WTC11 (cell line): ENCODE measurements around the gene PSMA7. TPM values are rescaled to one million over a fixed set of nuclear protein-coding genes. Genes with fewer than 3 reads are reported as not detected.

Experiments used
- ATAC-seq: fragments of 200-7000 bp; cut with Tn5 transposase; 2 replicates; pipeline ENCODE4 v1.10.0; 2021; ENCODE audit warnings: mild to moderate bottlenecking, moderate library complexity
- CTCF ChIA-PET: fragments of 300-600 bp; sonication (Branson Sonifier 250); formaldehyde crosslinking; loops from one replicate; lab custom pipeline; 2021; ENCODE audit warnings: antibody characterized with exemption; lab: Charles Lee
- POLR2A ChIA-PET: fragments of 350-600 bp; sonication (Branson Sonifier 250); formaldehyde crosslinking; loops from one replicate; lab custom pipeline; 2021; ENCODE audit warnings: antibody characterized with exemption; lab: Charles Lee
- DNase-seq: peaks from one replicate; pipeline ENCODE4 v3.0.0; 2021; ENCODE audit warnings: low spot score
- H3K27ac Mint-ChIP-seq: 2 replicates; pipeline ENCODE4 v1.8.0; 2021; ENCODE audit warnings: mixed read lengths
- H3K27me3 Mint-ChIP-seq: 2 replicates; pipeline ENCODE4 v1.8.0; 2021; ENCODE audit warnings: low read depth, mild to moderate bottlenecking, moderate library complexity, mixed read lengths
- H3K36me3 Mint-ChIP-seq: 2 replicates; pipeline ENCODE4 v1.8.0; 2021; ENCODE audit warnings: mixed read lengths
- H3K4me1 Mint-ChIP-seq: 2 replicates; pipeline ENCODE4 v1.8.0; 2022; ENCODE audit warnings: mixed read lengths
- H3K4me3 Mint-ChIP-seq: 2 replicates; pipeline ENCODE4 v1.8.0; 2021; ENCODE audit warnings: mild to moderate bottlenecking, moderate library complexity, mixed read lengths
- H3K9me3 Mint-ChIP-seq: 2 replicates; pipeline ENCODE4 v1.8.0; 2021; ENCODE audit warnings: mixed read lengths
- ESRRA ChIP-seq: sonication (generic); formaldehyde crosslinking; IDR thresholded peaks from 2 replicates; pipeline ENCODE4 v1.8.1; 2022; ENCODE audit warnings: mild to moderate bottlenecking, missing genetic modification reagents, borderline replicate concordance
- FOXP1 ChIP-seq: sonication (generic); formaldehyde crosslinking; IDR thresholded peaks from 2 replicates; pipeline ENCODE4 v1.8.0; 2022; ENCODE audit warnings: missing genetic modification reagents, mild to moderate bottlenecking, moderate library complexity, borderline replicate concordance
- JAZF1 ChIP-seq: fragments of 250-450 bp; sonication (Bioruptor Pico); IDR thresholded peaks from 2 replicates; pipeline ENCODE4 v1.9.0; 2021; ENCODE audit warnings: moderate library complexity, mild to moderate bottlenecking, inconsistent platforms
- SMAD3 ChIP-seq: sonication (generic); formaldehyde crosslinking; IDR thresholded peaks from 2 replicates; pipeline ENCODE4 v1.8.0; 2022; ENCODE audit warnings: missing genetic modification reagents, mild to moderate bottlenecking, borderline replicate concordance
- TEAD4 ChIP-seq: sonication (generic); formaldehyde crosslinking; IDR thresholded peaks from 2 replicates; pipeline ENCODE4 v1.8.0; 2022; ENCODE audit warnings: mild to moderate bottlenecking, missing genetic modification reagents
- ZBTB21 ChIP-seq: sonication (generic); formaldehyde crosslinking; IDR thresholded peaks from 2 replicates; pipeline ENCODE4 v1.8.1; 2023; ENCODE audit warnings: mild to moderate bottlenecking, missing genetic modification reagents, borderline replicate concordance
- ZNF121 ChIP-seq: sonication (generic); formaldehyde crosslinking; IDR thresholded peaks from 2 replicates; pipeline ENCODE4 v1.8.0; 2023; ENCODE audit warnings: missing genetic modification reagents
- total RNA-seq: library from RNA; stranded (reverse); gene quantifications from 3 replicates; pipeline ENCODE4 v1.2.3, GENCODE V29; 2021
- TF ChIP-seq, protein P1 (sequence below): sonication (generic); formaldehyde crosslinking; IDR thresholded peaks from 2 replicates; pipeline ENCODE4 v1.8.0; 2022; ENCODE audit warnings: mild to moderate bottlenecking, missing genetic modification reagents
- TF ChIP-seq, protein P2 (sequence below): sonication (generic); formaldehyde crosslinking; IDR thresholded peaks from 2 replicates; pipeline ENCODE4 v1.8.1; 2023; ENCODE audit warnings: mild to moderate bottlenecking, missing genetic modification reagents, moderate library complexity
- TF ChIP-seq, protein P3 (sequence below): sonication (generic); formaldehyde crosslinking; IDR thresholded peaks from 2 replicates; pipeline ENCODE4 v1.8.0; 2022; ENCODE audit warnings: mild to moderate bottlenecking, missing genetic modification reagents
- TF ChIP-seq, protein P4 (sequence below): sonication (generic); formaldehyde crosslinking; IDR thresholded peaks from 2 replicates; pipeline ENCODE4 v1.8.1; 2023; ENCODE audit warnings: mild to moderate bottlenecking, missing genetic modification reagents, borderline replicate concordance
- TF ChIP-seq, protein P5 (sequence below): fragments of 250-450 bp; sonication (Bioruptor Pico); IDR thresholded peaks from 2 replicates; pipeline ENCODE4 v1.8.0; 2021; ENCODE audit warnings: mild to moderate bottlenecking
- TF ChIP-seq, protein P6 (sequence below): fragments of 250-450 bp; sonication (Bioruptor Pico); IDR thresholded peaks from 2 replicates; pipeline ENCODE4 v1.9.0; 2021; ENCODE audit warnings: mild to moderate bottlenecking
- TF ChIP-seq, protein P7 (sequence below): fragments of 200-600 bp; IDR thresholded peaks from 2 replicates; pipeline ENCODE4 v1.8.0; 2022; ENCODE audit warnings: antibody characterized with exemption

PSMA7 gene
- total RNA-seq, 1 experiment from 2014 or later: 364 TPM

DNA sequence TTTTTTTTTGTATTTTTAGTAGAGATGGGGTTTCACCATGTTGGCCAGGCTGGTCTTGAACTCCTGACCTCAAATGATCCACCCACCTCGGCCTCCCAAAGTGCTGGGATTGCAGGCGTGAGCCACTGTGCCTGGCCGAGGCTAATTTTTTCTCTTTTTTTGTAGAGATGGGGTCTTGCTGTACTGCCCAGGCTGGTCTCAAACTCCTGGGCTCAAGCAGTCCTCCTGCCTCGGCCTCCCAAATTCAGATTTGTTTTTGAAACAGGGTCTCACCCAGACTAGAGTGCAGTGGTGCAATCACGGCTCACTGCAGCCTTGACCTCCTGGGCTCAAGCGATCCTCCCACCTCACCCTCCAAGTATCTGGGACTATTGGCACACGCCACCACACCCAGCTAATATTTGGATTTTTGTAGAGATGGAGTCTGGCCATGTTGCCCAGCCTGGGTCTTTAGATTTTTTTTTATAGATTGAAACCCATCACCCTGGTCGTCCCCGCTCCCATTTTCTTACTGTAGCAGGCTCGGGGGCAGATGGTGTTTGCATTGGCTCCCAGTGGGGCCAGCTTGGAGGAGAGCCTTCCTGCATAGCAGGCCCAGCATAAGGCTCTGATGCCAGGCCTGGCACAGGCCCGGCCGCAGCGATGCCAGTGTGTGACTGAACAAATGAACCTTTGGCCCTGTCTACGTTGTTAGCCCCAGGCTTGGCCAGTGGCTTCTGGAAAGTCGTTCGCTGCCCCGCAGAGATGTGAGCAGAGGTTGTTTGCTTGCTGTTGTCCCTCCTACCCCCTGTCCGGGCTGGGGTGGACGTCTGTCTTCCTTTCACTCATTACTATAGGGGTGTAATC is 35.3 kb upstream of the PSMA7 start:
- Mint-ChIP-seq H3K4me1 (peaks cover 10% of the 10 kb centered on the region), H3K27ac (no peak overlapping the region), H3K9me3 (no peaks in the 10 kb centered on the region), H3K36me3 (peaks cover 14% of the 10 kb centered on the region), H3K27me3 (no peaks in the 10 kb centered on the region), H3K4me3 (no peak overlapping the region)
- ATAC-seq: no peak
- TF ChIP-seq, protein P1, sequence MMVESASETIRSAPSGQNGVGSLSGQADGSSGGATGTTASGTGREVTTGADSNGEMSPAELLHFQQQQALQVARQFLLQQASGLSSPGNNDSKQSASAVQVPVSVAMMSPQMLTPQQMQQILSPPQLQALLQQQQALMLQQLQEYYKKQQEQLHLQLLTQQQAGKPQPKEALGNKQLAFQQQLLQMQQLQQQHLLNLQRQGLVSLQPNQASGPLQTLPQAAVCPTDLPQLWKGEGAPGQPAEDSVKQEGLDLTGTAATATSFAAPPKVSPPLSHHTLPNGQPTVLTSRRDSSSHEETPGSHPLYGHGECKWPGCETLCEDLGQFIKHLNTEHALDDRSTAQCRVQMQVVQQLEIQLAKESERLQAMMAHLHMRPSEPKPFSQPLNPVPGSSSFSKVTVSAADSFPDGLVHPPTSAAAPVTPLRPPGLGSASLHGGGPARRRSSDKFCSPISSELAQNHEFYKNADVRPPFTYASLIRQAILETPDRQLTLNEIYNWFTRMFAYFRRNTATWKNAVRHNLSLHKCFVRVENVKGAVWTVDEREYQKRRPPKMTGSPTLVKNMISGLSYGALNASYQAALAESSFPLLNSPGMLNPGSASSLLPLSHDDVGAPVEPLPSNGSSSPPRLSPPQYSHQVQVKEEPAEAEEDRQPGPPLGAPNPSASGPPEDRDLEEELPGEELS (CRISPR knock-in tag): no peak
- TF ChIP-seq ZNF121 (CRISPR knock-in tag): peak; percentile 74
- ChIA-PET POLR2A (no interaction called here), CTCF (no interaction called here)
- no peak for DNase-seq

DNA sequence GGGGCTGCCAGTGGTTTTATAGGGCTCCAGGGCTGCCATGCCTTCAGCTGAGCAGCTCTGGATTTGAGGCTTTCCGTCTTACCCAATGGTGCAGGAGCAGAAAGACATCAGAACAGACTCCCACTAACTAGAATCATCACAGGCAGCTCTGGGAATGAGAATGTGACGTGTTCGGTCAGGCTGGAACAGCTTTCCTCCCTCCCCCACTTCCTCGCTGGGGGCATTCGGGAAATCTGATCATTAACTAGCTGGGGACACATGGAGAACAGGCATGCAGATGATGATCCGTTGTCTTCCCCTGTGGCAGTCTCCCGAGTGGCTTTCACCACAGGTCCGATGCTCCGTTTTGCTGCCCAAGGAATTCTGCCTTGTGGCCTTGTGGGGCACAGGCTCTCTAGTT is 34.1 kb upstream of the PSMA7 start:
- Mint-ChIP-seq H3K27me3 (no peaks in the 10 kb centered on the region), H3K27ac (no peak overlapping the region), H3K4me3 (no peak overlapping the region), H3K4me1 (peaks cover 8% of the 10 kb centered on the region), H3K36me3 (peaks cover 14% of the 10 kb centered on the region), H3K9me3 (no peaks in the 10 kb centered on the region)
- DNase-seq: no peak
- ChIA-PET POLR2A (interaction anchor here (0.7 kb wide), 1 partner anchor 25 kb away, joined by 3 read pairs; no protein-coding TSS in a partner anchor), CTCF (interaction anchor here (0.6 kb wide), 1 partner anchor 43 kb away, joined by 3 read pairs; no protein-coding TSS in a partner anchor)
- no peak for ATAC-seq
- TF ChIP-seq, protein P2, sequence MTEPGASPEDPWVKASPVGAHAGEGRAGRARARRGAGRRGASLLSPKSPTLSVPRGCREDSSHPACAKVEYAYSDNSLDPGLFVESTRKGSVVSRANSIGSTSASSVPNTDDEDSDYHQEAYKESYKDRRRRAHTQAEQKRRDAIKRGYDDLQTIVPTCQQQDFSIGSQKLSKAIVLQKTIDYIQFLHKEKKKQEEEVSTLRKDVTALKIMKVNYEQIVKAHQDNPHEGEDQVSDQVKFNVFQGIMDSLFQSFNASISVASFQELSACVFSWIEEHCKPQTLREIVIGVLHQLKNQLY (CRISPR knock-in tag): no peak
- TF ChIP-seq, protein P3, sequence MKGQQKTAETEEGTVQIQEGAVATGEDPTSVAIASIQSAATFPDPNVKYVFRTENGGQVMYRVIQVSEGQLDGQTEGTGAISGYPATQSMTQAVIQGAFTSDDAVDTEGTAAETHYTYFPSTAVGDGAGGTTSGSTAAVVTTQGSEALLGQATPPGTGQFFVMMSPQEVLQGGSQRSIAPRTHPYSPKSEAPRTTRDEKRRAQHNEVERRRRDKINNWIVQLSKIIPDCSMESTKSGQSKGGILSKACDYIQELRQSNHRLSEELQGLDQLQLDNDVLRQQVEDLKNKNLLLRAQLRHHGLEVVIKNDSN (CRISPR knock-in tag): no peak
- TF ChIP-seq SMAD3 (CRISPR knock-in tag) (no peak), FOXP1 (no peak), JAZF1 (CRISPR knock-in tag) (no peak), TEAD4 (no peak), ESRRA (CRISPR knock-in tag) (no peak), ZBTB21 (no peak)
- TF ChIP-seq, protein P4, sequence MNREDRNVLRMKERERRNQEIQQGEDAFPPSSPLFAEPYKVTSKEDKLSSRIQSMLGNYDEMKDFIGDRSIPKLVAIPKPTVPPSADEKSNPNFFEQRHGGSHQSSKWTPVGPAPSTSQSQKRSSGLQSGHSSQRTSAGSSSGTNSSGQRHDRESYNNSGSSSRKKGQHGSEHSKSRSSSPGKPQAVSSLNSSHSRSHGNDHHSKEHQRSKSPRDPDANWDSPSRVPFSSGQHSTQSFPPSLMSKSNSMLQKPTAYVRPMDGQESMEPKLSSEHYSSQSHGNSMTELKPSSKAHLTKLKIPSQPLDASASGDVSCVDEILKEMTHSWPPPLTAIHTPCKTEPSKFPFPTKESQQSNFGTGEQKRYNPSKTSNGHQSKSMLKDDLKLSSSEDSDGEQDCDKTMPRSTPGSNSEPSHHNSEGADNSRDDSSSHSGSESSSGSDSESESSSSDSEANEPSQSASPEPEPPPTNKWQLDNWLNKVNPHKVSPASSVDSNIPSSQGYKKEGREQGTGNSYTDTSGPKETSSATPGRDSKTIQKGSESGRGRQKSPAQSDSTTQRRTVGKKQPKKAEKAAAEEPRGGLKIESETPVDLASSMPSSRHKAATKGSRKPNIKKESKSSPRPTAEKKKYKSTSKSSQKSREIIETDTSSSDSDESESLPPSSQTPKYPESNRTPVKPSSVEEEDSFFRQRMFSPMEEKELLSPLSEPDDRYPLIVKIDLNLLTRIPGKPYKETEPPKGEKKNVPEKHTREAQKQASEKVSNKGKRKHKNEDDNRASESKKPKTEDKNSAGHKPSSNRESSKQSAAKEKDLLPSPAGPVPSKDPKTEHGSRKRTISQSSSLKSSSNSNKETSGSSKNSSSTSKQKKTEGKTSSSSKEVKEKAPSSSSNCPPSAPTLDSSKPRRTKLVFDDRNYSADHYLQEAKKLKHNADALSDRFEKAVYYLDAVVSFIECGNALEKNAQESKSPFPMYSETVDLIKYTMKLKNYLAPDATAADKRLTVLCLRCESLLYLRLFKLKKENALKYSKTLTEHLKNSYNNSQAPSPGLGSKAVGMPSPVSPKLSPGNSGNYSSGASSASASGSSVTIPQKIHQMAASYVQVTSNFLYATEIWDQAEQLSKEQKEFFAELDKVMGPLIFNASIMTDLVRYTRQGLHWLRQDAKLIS: no peak
- TF ChIP-seq, protein P5, sequence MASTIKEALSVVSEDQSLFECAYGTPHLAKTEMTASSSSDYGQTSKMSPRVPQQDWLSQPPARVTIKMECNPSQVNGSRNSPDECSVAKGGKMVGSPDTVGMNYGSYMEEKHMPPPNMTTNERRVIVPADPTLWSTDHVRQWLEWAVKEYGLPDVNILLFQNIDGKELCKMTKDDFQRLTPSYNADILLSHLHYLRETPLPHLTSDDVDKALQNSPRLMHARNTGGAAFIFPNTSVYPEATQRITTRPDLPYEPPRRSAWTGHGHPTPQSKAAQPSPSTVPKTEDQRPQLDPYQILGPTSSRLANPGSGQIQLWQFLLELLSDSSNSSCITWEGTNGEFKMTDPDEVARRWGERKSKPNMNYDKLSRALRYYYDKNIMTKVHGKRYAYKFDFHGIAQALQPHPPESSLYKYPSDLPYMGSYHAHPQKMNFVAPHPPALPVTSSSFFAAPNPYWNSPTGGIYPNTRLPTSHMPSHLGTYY (CRISPR knock-in tag): no peak
- TF ChIP-seq, protein P6, sequence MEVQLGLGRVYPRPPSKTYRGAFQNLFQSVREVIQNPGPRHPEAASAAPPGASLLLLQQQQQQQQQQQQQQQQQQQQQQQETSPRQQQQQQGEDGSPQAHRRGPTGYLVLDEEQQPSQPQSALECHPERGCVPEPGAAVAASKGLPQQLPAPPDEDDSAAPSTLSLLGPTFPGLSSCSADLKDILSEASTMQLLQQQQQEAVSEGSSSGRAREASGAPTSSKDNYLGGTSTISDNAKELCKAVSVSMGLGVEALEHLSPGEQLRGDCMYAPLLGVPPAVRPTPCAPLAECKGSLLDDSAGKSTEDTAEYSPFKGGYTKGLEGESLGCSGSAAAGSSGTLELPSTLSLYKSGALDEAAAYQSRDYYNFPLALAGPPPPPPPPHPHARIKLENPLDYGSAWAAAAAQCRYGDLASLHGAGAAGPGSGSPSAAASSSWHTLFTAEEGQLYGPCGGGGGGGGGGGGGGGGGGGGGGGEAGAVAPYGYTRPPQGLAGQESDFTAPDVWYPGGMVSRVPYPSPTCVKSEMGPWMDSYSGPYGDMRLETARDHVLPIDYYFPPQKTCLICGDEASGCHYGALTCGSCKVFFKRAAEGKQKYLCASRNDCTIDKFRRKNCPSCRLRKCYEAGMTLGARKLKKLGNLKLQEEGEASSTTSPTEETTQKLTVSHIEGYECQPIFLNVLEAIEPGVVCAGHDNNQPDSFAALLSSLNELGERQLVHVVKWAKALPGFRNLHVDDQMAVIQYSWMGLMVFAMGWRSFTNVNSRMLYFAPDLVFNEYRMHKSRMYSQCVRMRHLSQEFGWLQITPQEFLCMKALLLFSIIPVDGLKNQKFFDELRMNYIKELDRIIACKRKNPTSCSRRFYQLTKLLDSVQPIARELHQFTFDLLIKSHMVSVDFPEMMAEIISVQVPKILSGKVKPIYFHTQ (CRISPR knock-in tag): no peak
- TF ChIP-seq, protein P7, sequence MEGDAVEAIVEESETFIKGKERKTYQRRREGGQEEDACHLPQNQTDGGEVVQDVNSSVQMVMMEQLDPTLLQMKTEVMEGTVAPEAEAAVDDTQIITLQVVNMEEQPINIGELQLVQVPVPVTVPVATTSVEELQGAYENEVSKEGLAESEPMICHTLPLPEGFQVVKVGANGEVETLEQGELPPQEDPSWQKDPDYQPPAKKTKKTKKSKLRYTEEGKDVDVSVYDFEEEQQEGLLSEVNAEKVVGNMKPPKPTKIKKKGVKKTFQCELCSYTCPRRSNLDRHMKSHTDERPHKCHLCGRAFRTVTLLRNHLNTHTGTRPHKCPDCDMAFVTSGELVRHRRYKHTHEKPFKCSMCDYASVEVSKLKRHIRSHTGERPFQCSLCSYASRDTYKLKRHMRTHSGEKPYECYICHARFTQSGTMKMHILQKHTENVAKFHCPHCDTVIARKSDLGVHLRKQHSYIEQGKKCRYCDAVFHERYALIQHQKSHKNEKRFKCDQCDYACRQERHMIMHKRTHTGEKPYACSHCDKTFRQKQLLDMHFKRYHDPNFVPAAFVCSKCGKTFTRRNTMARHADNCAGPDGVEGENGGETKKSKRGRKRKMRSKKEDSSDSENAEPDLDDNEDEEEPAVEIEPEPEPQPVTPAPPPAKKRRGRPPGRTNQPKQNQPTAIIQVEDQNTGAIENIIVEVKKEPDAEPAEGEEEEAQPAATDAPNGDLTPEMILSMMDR: no peak
